Epithelial cell of proximal tubule (primary cell): ENCODE measurements around the gene NINJ1. TPM values are rescaled to one million over a fixed set of nuclear protein-coding genes. Genes with fewer than 3 reads are reported as not detected.

Experiments
- DNase-seq: peaks from one replicate; pipeline ENCODE4 v3.0.0-alpha.2; 2011; ENCODE audit warnings: low read depth
- H3K4me3 ChIP-seq: 2 replicates; pipeline ENCODE4 v1.5.1; 2011; ENCODE audit warnings: low read depth, mild to moderate bottlenecking, low read length
- total RNA-seq: library from RNA; depleted of rRNA; stranded (reverse); fragments of >200 nt; gene quantifications from 2 replicates; pipeline ENCODE4 v1.2.3, GENCODE V29; 2015
- TF ChIP-seq, protein P1 (sequence below): conservative IDR thresholded peaks from 2 replicates; pipeline ENCODE4 v1.5.1; 2012; ENCODE audit warnings: low read depth, mild to moderate bottlenecking, low read length

Gene NINJ1
- total RNA-seq, 1 donor from 2014 or later = 59.0 TPM

DNA sequence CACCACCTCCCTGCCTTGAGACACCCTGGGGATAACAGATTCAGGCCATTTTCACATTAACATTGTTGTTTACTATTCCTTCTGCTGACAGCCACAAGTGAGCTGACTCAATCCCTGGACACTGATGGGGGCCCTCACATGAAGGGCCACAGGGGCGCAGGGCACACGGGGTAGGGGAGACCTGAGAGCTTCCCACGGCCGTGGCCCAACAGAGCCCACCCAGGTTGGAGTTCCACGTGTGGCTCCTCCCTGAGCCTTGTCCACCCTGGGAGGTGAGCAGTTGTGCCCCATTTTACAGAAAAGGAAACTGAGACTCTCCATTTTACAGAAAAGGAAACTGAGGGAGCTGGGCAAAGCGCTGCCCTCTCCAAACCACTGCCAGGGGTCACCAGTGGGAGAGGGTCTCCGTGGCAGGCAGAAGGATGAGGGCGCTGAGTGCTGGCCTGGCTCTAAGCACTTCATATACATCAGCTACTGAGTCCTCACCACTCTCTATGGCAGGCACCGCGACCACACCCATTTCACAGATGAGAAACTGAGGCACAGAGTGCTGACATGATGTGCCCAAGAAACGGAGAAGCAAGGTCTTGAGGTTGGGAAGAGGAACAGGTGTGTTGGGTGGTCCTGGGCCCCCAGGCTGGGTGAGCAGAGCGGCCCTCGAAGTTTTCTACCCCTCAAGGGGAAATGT is 2.3 kb downstream of the NINJ1 start:
- H3K4me3 ChIP-seq = peak overlapping the region; percentile 91
- no peak for DNase-seq
- TF ChIP-seq, protein P1, sequence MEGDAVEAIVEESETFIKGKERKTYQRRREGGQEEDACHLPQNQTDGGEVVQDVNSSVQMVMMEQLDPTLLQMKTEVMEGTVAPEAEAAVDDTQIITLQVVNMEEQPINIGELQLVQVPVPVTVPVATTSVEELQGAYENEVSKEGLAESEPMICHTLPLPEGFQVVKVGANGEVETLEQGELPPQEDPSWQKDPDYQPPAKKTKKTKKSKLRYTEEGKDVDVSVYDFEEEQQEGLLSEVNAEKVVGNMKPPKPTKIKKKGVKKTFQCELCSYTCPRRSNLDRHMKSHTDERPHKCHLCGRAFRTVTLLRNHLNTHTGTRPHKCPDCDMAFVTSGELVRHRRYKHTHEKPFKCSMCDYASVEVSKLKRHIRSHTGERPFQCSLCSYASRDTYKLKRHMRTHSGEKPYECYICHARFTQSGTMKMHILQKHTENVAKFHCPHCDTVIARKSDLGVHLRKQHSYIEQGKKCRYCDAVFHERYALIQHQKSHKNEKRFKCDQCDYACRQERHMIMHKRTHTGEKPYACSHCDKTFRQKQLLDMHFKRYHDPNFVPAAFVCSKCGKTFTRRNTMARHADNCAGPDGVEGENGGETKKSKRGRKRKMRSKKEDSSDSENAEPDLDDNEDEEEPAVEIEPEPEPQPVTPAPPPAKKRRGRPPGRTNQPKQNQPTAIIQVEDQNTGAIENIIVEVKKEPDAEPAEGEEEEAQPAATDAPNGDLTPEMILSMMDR = no peak

DNA sequence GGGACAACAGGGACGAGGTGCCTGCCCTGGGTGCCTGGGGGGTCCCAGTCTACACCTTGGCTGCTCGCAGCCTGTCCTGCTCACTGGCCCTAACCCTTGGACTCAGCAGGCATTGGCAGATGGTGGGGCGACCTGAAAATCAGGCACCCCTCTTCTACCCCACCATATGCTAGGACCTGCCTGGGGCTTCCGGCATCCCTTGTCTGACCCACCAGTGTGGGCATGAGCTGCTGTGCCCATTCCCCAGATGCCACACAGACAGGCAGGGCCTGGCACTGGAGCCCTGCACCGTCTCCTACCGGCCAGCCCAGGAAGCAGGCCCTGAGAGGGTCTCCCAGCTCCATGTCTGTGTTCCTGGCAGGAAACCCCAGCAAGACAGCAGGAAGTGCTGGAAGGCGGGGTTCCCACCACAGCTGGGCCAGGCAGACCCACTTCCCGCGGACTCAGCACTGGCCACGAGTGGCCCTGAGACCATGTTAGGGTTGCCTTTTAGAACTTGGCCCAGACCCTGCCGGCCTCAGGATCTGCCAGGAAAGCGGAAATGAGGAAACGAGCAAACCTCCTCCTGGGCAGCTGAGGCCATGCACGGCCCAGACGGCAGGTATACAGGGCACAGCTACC is 3.1 kb downstream of the NINJ1 start:
- TF ChIP-seq, protein P1 = no peak
- H3K4me3 ChIP-seq = no peak overlapping the region
- no peak for DNase-seq

DNA sequence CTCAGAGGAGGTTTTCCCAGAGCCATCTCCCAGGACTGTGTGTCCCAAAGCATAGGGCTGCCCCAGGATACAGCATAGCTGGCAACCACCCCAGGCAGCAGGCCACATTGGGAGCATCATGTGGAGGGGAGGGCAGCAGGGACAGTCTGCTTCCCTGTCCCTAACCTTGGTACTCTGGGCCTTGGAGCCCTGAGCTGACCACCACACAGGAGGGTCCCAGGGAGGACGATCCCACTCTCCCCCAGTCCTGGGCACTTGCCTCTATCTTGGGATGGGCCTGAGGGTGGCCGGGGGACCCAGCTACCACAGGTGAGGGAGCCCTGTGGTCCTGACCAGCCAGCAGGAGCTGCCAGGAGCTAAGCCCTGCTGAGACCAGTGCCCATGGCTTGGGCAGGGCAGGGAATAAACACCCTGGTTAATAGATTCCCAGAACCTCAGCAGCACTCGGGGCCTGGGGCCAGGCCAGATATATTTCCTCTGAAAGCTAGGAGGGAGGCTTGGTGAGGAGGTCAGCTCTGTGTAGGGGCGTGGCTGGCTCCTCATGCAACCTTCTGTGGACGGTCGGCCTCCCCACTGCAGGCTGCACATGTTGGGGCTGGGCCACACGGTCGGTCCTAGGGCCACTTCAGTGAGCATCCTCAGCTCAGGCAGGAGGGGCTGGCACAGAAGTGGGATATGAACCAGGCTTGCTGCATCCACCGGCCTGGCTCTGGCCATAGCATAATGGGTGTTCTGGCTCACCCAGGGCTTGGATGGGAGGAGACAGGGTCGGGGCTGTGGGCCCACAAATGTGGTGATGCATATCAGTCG is 4.2 kb downstream of the NINJ1 start:
- no peak overlapping the region for H3K4me3 ChIP-seq
- TF ChIP-seq, protein P1 = no peak
- no peak for DNase-seq

DNA sequence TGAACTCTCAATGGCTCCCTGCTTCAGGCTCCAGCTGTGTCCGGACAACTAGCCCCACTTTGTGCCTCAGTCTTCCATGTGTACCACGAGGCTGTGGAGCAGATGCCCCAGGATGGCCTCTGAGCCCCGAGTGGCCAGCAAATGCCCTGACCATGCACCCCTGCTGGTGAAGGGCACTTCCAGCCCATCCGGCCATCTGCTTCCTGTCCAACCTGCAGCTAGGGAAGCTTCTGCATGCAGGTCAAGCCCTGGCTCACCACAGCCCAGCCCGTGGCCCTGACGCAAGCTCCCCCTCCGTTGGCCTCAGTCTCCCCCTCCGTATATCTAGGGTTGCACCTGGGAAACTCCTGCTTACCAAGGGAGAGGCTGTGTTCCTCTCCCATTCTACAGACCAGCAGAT is 4.8 kb downstream of the NINJ1 start:
- TF ChIP-seq, protein P1 = no peak
- H3K4me3 ChIP-seq = no peak overlapping the region
- DNase-seq = no peak

DNA sequence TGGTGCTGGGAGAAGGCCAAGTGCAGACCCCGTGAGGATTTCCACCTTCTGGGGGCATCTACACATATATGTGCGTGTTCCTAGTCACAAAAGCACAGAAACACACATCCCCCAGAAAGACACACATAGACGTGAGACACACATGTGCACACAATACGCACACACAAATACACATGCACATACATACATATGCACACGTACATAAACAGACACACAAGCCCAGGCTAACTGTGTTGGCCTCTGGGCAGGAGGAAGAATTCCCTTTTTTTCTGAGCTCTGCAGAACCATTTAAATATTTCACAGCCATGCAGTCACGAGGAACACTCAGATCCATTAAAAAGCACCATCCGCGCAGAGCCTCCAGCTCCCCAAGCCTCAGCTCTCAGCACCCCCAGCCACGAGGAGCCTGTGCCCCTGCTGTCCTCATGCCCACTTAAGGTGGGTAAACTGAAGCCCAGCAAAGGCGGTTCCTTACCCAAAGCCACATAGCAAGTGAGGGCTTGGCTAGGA is 5.3 kb downstream of the NINJ1 start:
- no peak for DNase-seq
- TF ChIP-seq, protein P1 = no peak
- H3K4me3 ChIP-seq = no peak overlapping the region

DNA sequence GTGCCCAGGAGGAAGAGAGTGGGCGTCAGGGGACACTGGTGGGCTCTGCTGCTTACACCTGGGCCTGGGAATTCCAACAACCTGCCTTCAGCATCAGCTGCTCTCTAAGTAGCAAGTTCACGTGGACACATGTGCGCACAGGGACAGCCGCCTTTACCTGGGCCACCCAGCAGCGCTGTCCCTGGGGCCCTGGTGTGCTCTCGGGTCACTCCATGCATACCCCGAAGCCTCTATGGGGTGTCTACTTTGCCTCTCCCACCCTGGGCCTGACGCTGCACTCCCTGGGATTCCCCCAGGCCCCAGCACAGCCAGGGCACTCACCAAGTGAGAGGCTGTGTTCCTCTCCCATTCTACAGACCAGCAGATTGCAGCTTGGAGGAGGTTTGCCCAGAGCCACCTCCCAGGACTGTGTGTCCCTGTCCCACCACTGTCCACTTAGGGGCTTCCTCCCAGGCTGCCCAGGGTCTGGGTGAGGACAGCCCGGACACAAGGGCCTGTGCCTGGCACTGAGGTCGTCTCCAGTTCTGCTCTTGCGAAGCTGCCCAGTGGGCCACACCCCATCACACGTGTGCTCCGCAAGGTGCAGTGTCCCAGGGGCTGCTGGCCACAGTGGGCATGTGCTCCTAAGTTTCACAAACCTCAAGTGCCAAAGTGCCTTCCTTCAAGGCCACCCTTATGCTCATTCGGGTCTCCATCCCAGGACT is 5.9 kb downstream of the NINJ1 start:
- TF ChIP-seq, protein P1 = no peak
- H3K4me3 ChIP-seq = no peak overlapping the region
- DNase-seq = no peak
